ENCODE results near the gene RNF223.

RNF223 gene

GRCh38 chr1:1023700-1024099, 50.4 kb downstream of the RNF223 start:
- Histone ChIP-seq H3K27ac (ENCODE audit: low read length) (no peak overlapping the region), H3K9ac (ENCODE audit: low read length in 2 of 2) (no peak overlapping the region), H3K27me3 (ENCODE audit: control insufficient read depth in 1 of 2, insufficient read depth in 2 of 2, low read length in 2 of 2) (no peaks in the 10 kb centered on the region), H3K36me3 (ENCODE audit: control insufficient read depth in 2 of 2, insufficient read depth in 2 of 2, low read length in 2 of 2) (no peaks in the 10 kb centered on the region), H3K4me1 (ENCODE audit: control insufficient read depth, insufficient read depth, low read length) (peaks cover 8% of the 10 kb centered on the region), H3K9me3 (ENCODE audit: control insufficient read depth in 2 of 2, low read length in 2 of 2) (no peaks in the 10 kb centered on the region), H3K4me3 (ENCODE audit: low read length in 2 of 2) (no peak overlapping the region)

- H3K4me1 ChIP-seq (ENCODE audit: control insufficient read depth, insufficient read depth, low read length) = peaks cover 8% of the 10 kb centered on the region
- H3K27me3 ChIP-seq (ENCODE audit: control insufficient read depth in 1 of 2, insufficient read depth in 2 of 2, low read length in 2 of 2) = no peaks in the 10 kb centered on the region
- H3K4me3 ChIP-seq (ENCODE audit: low read length in 2 of 2) = no peak overlapping the region
- no peaks in the 10 kb centered on the region for H3K9me3 ChIP-seq (ENCODE audit: control insufficient read depth in 2 of 2, low read length in 2 of 2)
- H3K36me3 ChIP-seq (ENCODE audit: control insufficient read depth in 2 of 2, insufficient read depth in 2 of 2, low read length in 2 of 2) = no peaks in the 10 kb centered on the region
- no peak overlapping the region for H3K9ac ChIP-seq (ENCODE audit: low read length in 2 of 2)
- H3K27ac ChIP-seq (ENCODE audit: low read length) = no peak overlapping the region
These were observed 51.6 kb downstream of the RNF223 start for GRCh38 chr1:1022302-1023009.

- Histone ChIP-seq H3K9me3 (ENCODE audit: control insufficient read depth in 2 of 2, low read length in 2 of 2) (no peaks in the 10 kb centered on the region), H3K27me3 (ENCODE audit: control insufficient read depth in 1 of 2, insufficient read depth in 2 of 2, low read length in 2 of 2) (no peaks in the 10 kb centered on the region), H3K4me1 (ENCODE audit: control insufficient read depth, insufficient read depth, low read length) (peaks cover 8% of the 10 kb centered on the region), H3K9ac (ENCODE audit: low read length in 2 of 2) (no peak overlapping the region), H3K4me3 (ENCODE audit: low read length in 2 of 2) (no peak overlapping the region), H3K36me3 (ENCODE audit: control insufficient read depth in 2 of 2, insufficient read depth in 2 of 2, low read length in 2 of 2) (no peaks in the 10 kb centered on the region), H3K27ac (ENCODE audit: low read length) (no peak overlapping the region)
These were observed 52.2 kb downstream of the RNF223 start for GRCh38 chr1:1021920-1022259.

- no peaks in the 10 kb centered on the region for H3K27me3 ChIP-seq (ENCODE audit: control insufficient read depth in 1 of 2, insufficient read depth in 2 of 2, low read length in 2 of 2)
- no peak overlapping the region for H3K27ac ChIP-seq (ENCODE audit: low read length)
- no peaks in the 10 kb centered on the region for H3K36me3 ChIP-seq (ENCODE audit: control insufficient read depth in 2 of 2, insufficient read depth in 2 of 2, low read length in 2 of 2)
- no peak overlapping the region for H3K9ac ChIP-seq (ENCODE audit: low read length in 2 of 2)
- peak overlapping the region; percentile 40 to 62 for H3K4me3 ChIP-seq (ENCODE audit: low read length in 2 of 2)
- no peaks in the 10 kb centered on the region for H3K9me3 ChIP-seq (ENCODE audit: control insufficient read depth in 2 of 2, low read length in 2 of 2)
- H3K4me1 ChIP-seq (ENCODE audit: control insufficient read depth, insufficient read depth, low read length) = peaks cover 8% of the 10 kb centered on the region
These were observed 52.8 kb downstream of the RNF223 start for GRCh38 chr1:1021010-1021919.
